GM19455 (cell line): Measurements from ENCODE around the gene INSYN2A.

Experiments used
- ATAC-seq: cut with Tn5 transposase; IDR thresholded peaks from one replicate; pipeline ENCODE4 v1.9.1; 2021; ENCODE audit not compliant: unreplicated experiment

INSYN2A gene

GRCh38 chr10:127196282-127197153 is at the start of gene INSYN2A:
TSS of gene INSYN2A (minus strand) at chr10:127196591. CDS start at chr10:127176395, 20,196 bp downstream.
- ATAC-seq = no peak

GRCh38 chr10:127245456-127245855 is 49.1 kb upstream of the INSYN2A start:
- ATAC-seq = no peak

GRCh38 chr10:127243490-127244272 is 47.3 kb upstream of the INSYN2A start:
- ATAC-seq = no peak

GRCh38 chr10:127242914-127243313 is 46.5 kb upstream of the INSYN2A start:
- ATAC-seq = no peak

- no peak for ATAC-seq
These were observed 39.9 kb upstream of the INSYN2A start for GRCh38 chr10:127236266-127236665.

- ATAC-seq = no peak
These were observed 38.0 kb upstream of the INSYN2A start for GRCh38 chr10:127234306-127234800.

- no peak for ATAC-seq
These were observed 31.9 kb upstream of the INSYN2A start for GRCh38 chr10:127228195-127228787.

GRCh38 chr10:127227663-127228062 is 31.3 kb upstream of the INSYN2A start:
- no peak for ATAC-seq

GRCh38 chr10:127227027-127227426 is 30.6 kb upstream of the INSYN2A start:
- ATAC-seq = no peak

- no peak for ATAC-seq
These were observed 24.9 kb upstream of the INSYN2A start for GRCh38 chr10:127221281-127221680.

GRCh38 chr10:127218658-127219057 is 22.3 kb upstream of the INSYN2A start:
- ATAC-seq = no peak

- no peak for ATAC-seq
These were observed 20.4 kb upstream of the INSYN2A start for GRCh38 chr10:127216786-127217185.

- ATAC-seq = no peak
These were observed 19.9 kb upstream of the INSYN2A start for GRCh38 chr10:127216274-127216673.

GRCh38 chr10:127215866-127216265 is 19.5 kb upstream of the INSYN2A start:
- ATAC-seq = no peak

GRCh38 chr10:127210936-127211466 is 14.6 kb upstream of the INSYN2A start:
- no peak for ATAC-seq

GRCh38 chr10:127207081-127207480 is 10.7 kb upstream of the INSYN2A start:
- ATAC-seq = no peak

GRCh38 chr10:127203067-127203466 is 6.7 kb upstream of the INSYN2A start:
- no peak for ATAC-seq

- ATAC-seq = no peak
These were observed 4.3 kb upstream of the INSYN2A start for GRCh38 chr10:127200646-127201045.

- no peak for ATAC-seq
These were observed 2.3 kb upstream of the INSYN2A start for GRCh38 chr10:127198721-127199120.

GRCh38 chr10:127198307-127198706 is 1.9 kb upstream of the INSYN2A start:
- ATAC-seq = no peak

GRCh38 chr10:127197154-127197432 is 702 bp upstream of the INSYN2A start:
- ATAC-seq = no peak
